Gastroesophageal sphincter (tissue), 3 donors: ENCODE measurements around the gene PADI2.

Experiments
- POLR2AphosphoS5 ChIP-seq: sonication (generic); formaldehyde crosslinking; IDR thresholded peaks from one replicate; pipeline ENCODE4 v1.6.1; 2017; ENCODE audit warnings: antibody characterized with exemption
- TF ChIP-seq, protein P1 (sequence below), 4 experiments: fragments of 200-600 bp in 2 of 4; fragments of 450-650 bp in 2 of 4; sonication (generic) in 1 of 4; IDR thresholded peaks; one replicate each; pipeline ENCODE4 v1.5.1; 2017 to 2019; ENCODE audit warnings: antibody characterized with exemption in 4 of 4, mild to moderate bottlenecking in 2 of 4, moderate library complexity in 2 of 4

DNA sequence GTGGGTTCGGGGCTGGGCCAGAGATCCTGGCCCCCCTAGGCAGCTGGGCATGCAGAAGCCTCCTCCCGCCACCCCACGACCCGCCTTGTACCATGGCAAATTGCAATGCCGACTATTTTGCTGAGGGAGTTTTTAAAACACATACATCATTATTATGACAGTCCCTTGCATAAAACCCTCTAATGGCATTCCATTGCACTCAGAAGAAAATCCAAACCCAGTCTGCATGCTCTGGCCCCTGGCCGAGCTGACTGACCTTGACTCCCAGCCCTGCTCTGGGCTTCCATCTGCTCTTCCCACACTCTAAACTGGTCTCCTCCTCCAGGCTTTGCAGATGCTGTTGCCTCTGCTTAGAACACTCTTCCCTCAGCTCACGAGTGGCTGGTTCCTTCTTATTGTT lies 28.0 kb downstream of the PADI2 start:
- TF ChIP-seq, protein P1, sequence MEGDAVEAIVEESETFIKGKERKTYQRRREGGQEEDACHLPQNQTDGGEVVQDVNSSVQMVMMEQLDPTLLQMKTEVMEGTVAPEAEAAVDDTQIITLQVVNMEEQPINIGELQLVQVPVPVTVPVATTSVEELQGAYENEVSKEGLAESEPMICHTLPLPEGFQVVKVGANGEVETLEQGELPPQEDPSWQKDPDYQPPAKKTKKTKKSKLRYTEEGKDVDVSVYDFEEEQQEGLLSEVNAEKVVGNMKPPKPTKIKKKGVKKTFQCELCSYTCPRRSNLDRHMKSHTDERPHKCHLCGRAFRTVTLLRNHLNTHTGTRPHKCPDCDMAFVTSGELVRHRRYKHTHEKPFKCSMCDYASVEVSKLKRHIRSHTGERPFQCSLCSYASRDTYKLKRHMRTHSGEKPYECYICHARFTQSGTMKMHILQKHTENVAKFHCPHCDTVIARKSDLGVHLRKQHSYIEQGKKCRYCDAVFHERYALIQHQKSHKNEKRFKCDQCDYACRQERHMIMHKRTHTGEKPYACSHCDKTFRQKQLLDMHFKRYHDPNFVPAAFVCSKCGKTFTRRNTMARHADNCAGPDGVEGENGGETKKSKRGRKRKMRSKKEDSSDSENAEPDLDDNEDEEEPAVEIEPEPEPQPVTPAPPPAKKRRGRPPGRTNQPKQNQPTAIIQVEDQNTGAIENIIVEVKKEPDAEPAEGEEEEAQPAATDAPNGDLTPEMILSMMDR (IDR thresholded peaks at IDR 0.05), result no peak
- no peak for TF ChIP-seq POLR2AphosphoS5
